Keratinocyte (primary cell): ENCODE results near the gene CEP126.

Source experiments
- CTCF ChIP-seq, 3 experiments: IDR thresholded peaks in 1 of 3; conservative IDR thresholded peaks in 1 of 3; optimal IDR thresholded peaks in 1 of 3; 2 replicates in 2 of 3; 3 replicates in 1 of 3; pipeline versions ENCODE3 to v1.5.1; 2011; ENCODE audit warnings: low read length in 3 of 3, mild to moderate bottlenecking in 3 of 3, moderate library complexity in 2 of 3, control low read depth in 1 of 3, inconsistent platforms in 1 of 3; ENCODE audit not compliant: insufficient read depth in 2 of 3; ENCODE audit errors: extremely low read depth in 1 of 3
- EZH2 ChIP-seq: IDR thresholded peaks from one replicate; pipeline ENCODE4 v1.6.1; 2012; ENCODE audit warnings: inconsistent platforms, mild to moderate bottlenecking, low read length, moderate library complexity

GRCh38 chr11:101885631-101886030 lies 29.2 kb upstream of the CEP126 start:
- no peak for TF ChIP-seq CTCF (optimal IDR thresholded peaks at IDR 0.05 in 1 of 3, IDR thresholded peaks at IDR 0.05 in 1 of 3, conservative IDR thresholded peaks at IDR 0.05 in 1 of 3; ENCODE audit: extremely low read depth in 1 of 3, insufficient read depth in 2 of 3, low read length in 3 of 3)
- no peak for TF ChIP-seq EZH2
